ENCODE data around the gene DCPS.

Gene DCPS

GRCh38 chr11:126337474-126338241 is 33.8 kb downstream of the DCPS start:
- TF ChIP-seq CTCF (IDR thresholded peaks at IDR 0.05; ENCODE audit: insufficient read depth, low read length, poor library complexity, severe bottlenecking) (no peak), EZH2phosphoT487 (conservative IDR thresholded peaks at IDR 0.05; ENCODE audit: low read length) (no peak)
- Histone ChIP-seq H3K4me3 (ENCODE audit: insufficient read depth, low read length, poor library complexity, severe bottlenecking) (no peak overlapping the region), H2AFZ (ENCODE audit: low read depth, low read length, severe bottlenecking) (no peak overlapping the region), H4K20me1 (ENCODE audit: low read depth, low read length) (no peaks in the 10 kb centered on the region), H3K27ac (ENCODE audit: low read depth, low read length) (no peak overlapping the region), H3K9me2 (replicated peaks; ENCODE audit: insufficient read depth, low read length) (no peaks in the 10 kb centered on the region), H3K79me2 (ENCODE audit: insufficient read depth, low read length) (no peaks in the 10 kb centered on the region), H3K9ac (ENCODE audit: low read length) (no peak overlapping the region), H3K9me3 (ENCODE audit: insufficient read depth, low read length) (no peaks in the 10 kb centered on the region), H3K4me2 (ENCODE audit: low read depth, low read length, poor library complexity, severe bottlenecking) (no peak overlapping the region), H3F3A (ENCODE audit: insufficient read depth) (no peaks in the 10 kb centered on the region), H3K36me3 (ENCODE audit: low read length) (no peaks in the 10 kb centered on the region), H3K27me3 (ENCODE audit: low read length) (no peaks in the 10 kb centered on the region)

DNA sequence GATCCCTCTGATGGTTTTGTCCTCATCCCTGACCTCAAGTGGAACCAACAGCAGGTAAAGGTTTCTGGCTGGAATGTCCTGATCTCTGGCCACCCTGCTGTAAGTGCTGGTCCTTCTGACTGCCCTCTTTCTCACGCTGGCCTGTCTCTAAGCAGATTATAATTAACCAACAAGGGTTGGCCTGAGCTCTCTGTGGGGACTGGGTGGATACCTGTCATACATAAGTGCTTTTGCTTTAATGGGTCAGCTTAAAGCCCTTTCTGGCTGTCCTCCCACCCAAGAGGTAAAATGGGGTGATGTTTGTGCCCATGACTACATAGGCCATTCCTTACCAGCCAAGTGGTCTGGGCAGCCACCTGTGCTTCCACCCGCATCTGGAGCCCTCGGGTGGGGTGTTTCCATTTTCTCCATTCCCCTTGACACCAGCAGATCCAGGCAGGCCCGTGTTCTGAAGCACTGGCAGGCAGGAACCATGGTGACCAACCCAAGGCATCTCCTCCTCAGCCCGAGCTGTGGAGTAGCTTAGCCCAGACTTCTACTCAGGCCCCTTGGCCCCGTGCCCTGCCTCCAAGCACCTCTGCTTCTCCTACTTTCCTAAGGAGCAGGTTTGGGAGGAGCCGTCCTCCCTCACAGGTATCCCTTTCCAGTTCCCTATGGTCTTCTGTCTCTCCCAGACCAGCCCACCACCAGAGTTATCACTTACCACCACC is 34.6 kb downstream of the DCPS start:
- TF ChIP-seq EZH2phosphoT487 (conservative IDR thresholded peaks at IDR 0.05; ENCODE audit: low read length): no peak
- TF ChIP-seq CTCF (IDR thresholded peaks at IDR 0.05; ENCODE audit: insufficient read depth, low read length, poor library complexity, severe bottlenecking): no peak
- Histone ChIP-seq H2AFZ (ENCODE audit: low read depth, low read length, severe bottlenecking) (no peak overlapping the region), H3K27me3 (ENCODE audit: low read length) (no peaks in the 10 kb centered on the region), H4K20me1 (ENCODE audit: low read depth, low read length) (no peaks in the 10 kb centered on the region), H3K4me2 (ENCODE audit: low read depth, low read length, poor library complexity, severe bottlenecking) (no peak overlapping the region), H3K79me2 (ENCODE audit: insufficient read depth, low read length) (no peaks in the 10 kb centered on the region), H3K9me3 (ENCODE audit: insufficient read depth, low read length) (no peaks in the 10 kb centered on the region), H3K9me2 (replicated peaks; ENCODE audit: insufficient read depth, low read length) (no peaks in the 10 kb centered on the region), H3F3A (ENCODE audit: insufficient read depth) (no peaks in the 10 kb centered on the region), H3K4me3 (ENCODE audit: insufficient read depth, low read length, poor library complexity, severe bottlenecking) (no peak overlapping the region), H3K36me3 (ENCODE audit: low read length) (no peaks in the 10 kb centered on the region), H3K27ac (ENCODE audit: low read depth, low read length) (no peak overlapping the region), H3K9ac (ENCODE audit: low read length) (no peak overlapping the region)

- Histone ChIP-seq H4K20me1 (ENCODE audit: low read depth, low read length) (no peaks in the 10 kb centered on the region), H3F3A (ENCODE audit: insufficient read depth) (no peaks in the 10 kb centered on the region), H3K27me3 (ENCODE audit: low read length) (no peaks in the 10 kb centered on the region), H3K79me2 (ENCODE audit: insufficient read depth, low read length) (no peaks in the 10 kb centered on the region), H3K9me3 (ENCODE audit: insufficient read depth, low read length) (no peaks in the 10 kb centered on the region), H3K36me3 (ENCODE audit: low read length) (no peaks in the 10 kb centered on the region), H3K9ac (ENCODE audit: low read length) (no peak overlapping the region), H3K4me2 (ENCODE audit: low read depth, low read length, poor library complexity, severe bottlenecking) (no peak overlapping the region), H2AFZ (ENCODE audit: low read depth, low read length, severe bottlenecking) (no peak overlapping the region), H3K4me3 (ENCODE audit: insufficient read depth, low read length, poor library complexity, severe bottlenecking) (no peak overlapping the region), H3K27ac (ENCODE audit: low read depth, low read length) (no peak overlapping the region), H3K9me2 (replicated peaks; ENCODE audit: insufficient read depth, low read length) (no peaks in the 10 kb centered on the region)
- no peak for TF ChIP-seq EZH2phosphoT487 (conservative IDR thresholded peaks at IDR 0.05; ENCODE audit: low read length)
- TF ChIP-seq CTCF (IDR thresholded peaks at IDR 0.05; ENCODE audit: insufficient read depth, low read length, poor library complexity, severe bottlenecking): no peak
Observed at GRCh38 chr11:126339073-126339862, 35.4 kb downstream of the DCPS start.

Data from SU-DHL-6 (cell line).